Placental epithelial cell (primary cell): ENCODE data around the gene PCBD2. TPM values are rescaled to one million over a fixed set of nuclear protein-coding genes. Genes with fewer than 3 reads are reported as not detected.

Source experiments
- small RNA-seq: library from RNA; depleted of rRNA; stranded (forward); fragments of <200 nt; gene quantifications from one replicate; pipeline ENCODE3, GENCODE V24; 2012
- total RNA-seq: library from RNA; depleted of rRNA; stranded (reverse); fragments of >200 nt; gene quantifications from 2 replicates; pipeline ENCODE4 v1.2.3, GENCODE V29; 2012

The PCBD2 gene
- total RNA-seq, result 3.5 and 3.7 TPM in 2 replicates

DNA sequence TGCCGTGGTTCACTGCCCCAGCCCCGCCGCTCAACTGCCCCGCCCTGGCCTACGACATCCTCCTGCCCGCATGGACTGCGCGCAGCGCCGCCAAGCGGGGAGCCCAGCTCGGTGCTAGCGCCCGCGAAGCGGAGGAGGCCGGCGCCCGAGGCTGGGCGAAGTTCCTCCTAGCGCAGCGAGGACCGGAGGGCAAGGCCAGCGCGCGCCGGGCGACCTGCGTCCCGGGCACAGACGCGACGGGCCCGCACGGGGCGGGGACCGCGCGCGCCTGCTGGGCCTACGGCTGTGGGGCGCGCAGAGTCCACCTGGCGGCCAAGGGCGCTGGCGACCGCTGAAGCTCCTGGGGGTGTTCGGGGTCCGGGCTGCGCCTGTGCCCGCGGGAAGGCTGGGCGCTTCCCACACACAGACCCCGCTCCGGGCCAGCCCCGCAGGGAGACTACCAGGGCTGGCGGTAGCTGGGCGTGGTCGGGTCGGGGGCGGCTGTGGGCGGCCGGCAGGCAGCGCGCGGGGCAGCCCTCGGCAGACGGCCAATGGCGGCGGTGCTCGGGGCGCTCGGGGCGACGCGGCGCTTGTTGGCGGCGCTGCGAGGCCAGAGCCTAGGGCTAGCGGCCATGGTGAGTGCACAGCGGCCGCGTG, at the start of gene PCBD2:
Gene PCBD2 (plus strand): TSS at position 522 of the 636 bp plus-strand sequence. CDS start 9 bp downstream, at position 531.

DNA sequence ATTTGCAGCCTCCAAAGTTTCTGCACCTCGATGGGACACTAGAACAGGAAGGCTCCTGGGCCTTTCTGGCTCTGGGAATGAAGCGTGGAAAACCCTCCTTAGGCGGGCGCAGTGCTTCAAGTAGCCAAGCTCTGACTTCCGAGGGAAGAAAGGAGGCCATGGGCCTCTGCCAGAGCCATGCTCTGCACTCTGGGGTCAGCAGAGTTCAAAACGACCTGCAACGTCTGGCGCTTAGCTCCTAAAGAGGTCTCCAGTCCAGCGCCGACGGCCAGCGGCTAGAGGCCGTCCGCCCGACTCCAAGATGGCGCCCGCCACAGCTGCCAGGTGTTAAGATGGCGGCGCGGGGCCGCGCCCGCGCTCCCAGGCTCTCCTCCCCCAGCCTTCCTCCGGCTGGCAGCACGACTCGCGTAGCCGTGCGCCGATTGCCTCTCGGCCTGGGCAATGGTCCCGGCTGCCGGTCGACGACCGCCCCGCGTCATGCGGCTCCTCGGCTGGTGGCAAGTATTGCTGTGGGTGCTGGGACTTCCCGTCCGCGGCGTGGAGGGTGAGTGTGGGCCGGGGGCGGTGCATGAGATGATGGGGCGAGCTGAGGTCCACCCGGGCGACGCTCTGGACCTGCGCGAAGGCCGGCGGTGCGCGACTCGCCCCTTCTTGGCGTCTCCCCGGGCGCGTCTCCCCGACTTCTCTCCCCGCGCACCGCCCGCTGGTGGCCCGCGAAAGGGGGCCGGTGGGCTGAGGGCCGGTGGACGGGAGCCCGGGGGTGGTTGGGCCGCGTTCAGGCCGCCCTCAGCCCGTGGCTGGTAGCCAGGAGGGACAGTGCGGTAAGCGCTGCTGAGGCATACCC, 30.7 kb upstream of the PCBD2 start, which contains the start of gene TXNDC15:
Gene TXNDC15 (plus strand): TSS at position 385 of the 844 bp plus-strand sequence. CDS start 57 bp downstream, at position 442.

DNA sequence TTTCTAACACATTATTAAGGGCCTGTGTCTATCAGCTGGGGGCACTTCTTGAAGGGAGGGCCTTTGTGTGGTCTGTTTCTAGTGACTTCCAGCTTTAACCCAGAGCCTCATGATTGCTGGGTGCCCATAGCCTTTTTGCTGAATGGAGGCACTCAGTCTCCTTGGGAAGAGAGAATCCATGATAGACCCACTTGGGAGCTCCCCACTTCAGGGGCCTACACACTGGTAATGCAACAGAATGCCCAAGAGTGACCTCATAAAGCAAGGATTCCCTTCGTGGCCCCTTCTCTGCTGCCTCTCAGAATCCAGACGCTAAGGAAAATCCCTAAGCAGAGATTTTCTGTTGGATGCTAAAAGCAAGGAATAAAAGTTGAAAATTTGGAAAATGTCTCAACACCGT, 62.7 kb downstream of the PCBD2 start, which contains the start of gene CATSPER3:
Gene CATSPER3 (plus strand): TSS at position 301 of the 400 bp plus-strand sequence. CDS start 85 bp downstream, at position 386.

Small RNA genes lying within 50 kb of the gene (small RNA-seq; reads per million reads assigned to genes)
- gene MIR4461 (not detected), gene MTND3P25 (0.14 reads per million), gene MTND4LP30 (0.14 reads per million)

Other genes with a start within 250 kb of the PCBD2 start
- gene CAMLG, start 166.6 kb upstream of the PCBD2 start, total RNA-seq, result 23.6 and 43.2 TPM in 2 replicates
- gene DDX46, start 146.4 kb upstream of the PCBD2 start, total RNA-seq, result 19.2 and 28.7 TPM in 2 replicates
- gene C5orf24, start 59.2 kb upstream of the PCBD2 start, total RNA-seq, result 31.4 and 35.5 TPM in 2 replicates
- 125 and 140 TPM in 2 replicates for gene TXNDC15, start 30.8 kb upstream of the PCBD2 start, total RNA-seq
- gene CATSPER3, start 62.8 kb downstream of the PCBD2 start, total RNA-seq, result 0.54 TPM in 1 of 2 replicates, not detected in the other
- gene PITX1, start 129.1 kb downstream of the PCBD2 start, total RNA-seq, result not detected in 2 replicates